Stimulated activated naive B cell treated with anti-CD40 and anti-IgM and Interleukin-4, amounts not matched to agents 10 μg/mL and 1 μg/mL and 100 μg/mL, for 72 hours (primary cell): Measurements from ENCODE around the gene FREY1.

Experiments used
- ATAC-seq, 2 donors: fragments of 150-1000 bp; cut with Tn5 transposase; replicated peaks; 2 replicates each; pipeline ENCODE4 v1.10.0; 2021; ENCODE audit warnings: moderate library complexity in 1 of 2
- DNase-seq: peaks from one replicate; pipeline ENCODE4 v3.0.0; 2021
- H3K27ac Mint-ChIP-seq: one replicate; pipeline ENCODE4 v1.8.0; 2022; ENCODE audit warnings: mild to moderate bottlenecking, mixed read lengths
- H3K27me3 Mint-ChIP-seq, 2 donors: one replicate each; pipeline ENCODE4 v1.8.0; 2022; ENCODE audit warnings: mixed read lengths in 2 of 2
- H3K36me3 Mint-ChIP-seq, 2 donors: one replicate each; pipeline ENCODE4 v1.8.0; 2022; ENCODE audit warnings: mixed read lengths in 2 of 2, mild to moderate bottlenecking in 1 of 2
- H3K4me1 Mint-ChIP-seq, 2 donors: one replicate each; pipeline ENCODE4 v1.8.0; 2022; ENCODE audit warnings: mixed read lengths in 2 of 2, mild to moderate bottlenecking in 1 of 2
- H3K4me3 Mint-ChIP-seq, 2 donors: one replicate each; pipeline ENCODE4 v1.8.0; 2022; ENCODE audit warnings: mild to moderate bottlenecking in 2 of 2, mixed read lengths in 2 of 2, moderate library complexity in 1 of 2
- H3K9me3 Mint-ChIP-seq, 2 donors: one replicate each; pipeline ENCODE4 v1.8.0; 2022; ENCODE audit warnings: mixed read lengths in 2 of 2, mild to moderate bottlenecking in 1 of 2

The FREY1 gene

DNA sequence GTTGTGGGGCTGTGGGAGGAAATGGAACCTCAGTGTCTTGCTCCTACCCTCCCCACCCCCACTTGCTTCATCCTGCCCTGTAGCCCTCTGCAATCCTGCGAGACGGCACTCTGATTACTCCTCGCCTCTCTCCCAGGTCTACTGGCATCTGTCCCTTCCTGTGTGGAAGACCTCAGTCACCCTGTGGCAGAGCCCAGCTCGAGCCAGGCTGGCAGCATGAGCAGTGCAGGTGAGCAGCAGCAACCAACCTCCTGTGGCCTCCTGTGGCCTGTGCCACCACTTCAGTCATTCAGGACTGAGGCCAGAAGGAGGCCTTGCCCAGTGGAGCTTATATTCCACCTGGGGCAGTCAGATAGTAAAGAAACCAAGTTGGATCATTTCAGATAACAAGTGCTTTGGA, 36.4 kb downstream of the FREY1 start:
- Mint-ChIP-seq H3K36me3 (peaks cover 30 to 76% of the 10 kb centered on the region in 2 donors), H3K9me3 (no peaks in the 10 kb centered on the region), H3K4me1 (peaks cover 0 to 3% of the 10 kb centered on the region in 2 donors), H3K27me3 (no peaks in the 10 kb centered on the region), H3K4me3 (no peak overlapping the region), H3K27ac (peak overlapping the region; percentile 56)
- DNase-seq (no peak), ATAC-seq (no peak)

DNA sequence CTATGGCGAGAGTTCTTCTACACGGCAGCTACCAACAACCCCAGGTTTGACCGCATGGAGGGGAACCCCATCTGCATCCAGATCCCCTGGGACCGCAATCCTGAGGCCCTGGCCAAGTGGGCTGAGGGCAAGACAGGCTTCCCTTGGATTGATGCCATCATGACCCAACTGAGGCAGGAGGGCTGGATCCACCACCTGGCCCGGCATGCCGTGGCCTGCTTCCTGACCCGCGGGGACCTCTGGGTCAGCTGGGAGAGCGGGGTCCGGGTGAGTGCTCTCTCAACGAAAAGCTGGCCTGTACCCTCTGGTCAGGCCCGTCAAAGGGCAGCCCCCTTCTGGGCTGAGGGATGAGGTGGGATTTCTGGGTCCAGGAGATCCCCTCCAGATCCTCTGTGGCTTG, 37.5 kb downstream of the FREY1 start:
- H3K4me3 Mint-ChIP-seq: no peak overlapping the region
- ATAC-seq: no peak
- peaks cover 37 to 77% of the 10 kb centered on the region in 2 donors for H3K36me3 Mint-ChIP-seq

DNA sequence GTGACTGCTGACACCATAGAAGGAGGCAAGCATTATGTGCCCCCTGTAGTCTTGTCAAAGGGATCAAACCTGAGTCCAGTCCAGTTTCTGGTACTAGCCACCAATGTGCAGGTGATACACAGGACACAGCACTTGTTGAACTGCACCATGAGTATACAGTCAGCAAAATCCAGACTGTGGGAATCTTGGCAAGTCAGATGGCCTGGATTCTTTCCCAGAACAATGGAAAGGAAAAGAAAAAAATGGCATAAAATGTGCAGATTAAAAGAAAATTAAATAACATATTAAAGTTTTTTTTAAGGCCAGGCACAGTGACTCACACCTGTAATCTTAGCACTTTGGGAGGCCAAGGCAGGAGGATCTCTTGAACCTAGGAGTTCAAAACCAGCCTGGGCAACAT, 43.0 kb downstream of the FREY1 start:
- Mint-ChIP-seq H3K36me3 (peaks cover 41 to 74% of the 10 kb centered on the region in 2 donors), H3K27me3 (no peaks in the 10 kb centered on the region), H3K4me3 (no peak overlapping the region), H3K27ac (no peak overlapping the region), H3K4me1 (no peaks in the 10 kb centered on the region), H3K9me3 (no peaks in the 10 kb centered on the region)
- no peak for DNase-seq
- ATAC-seq: no peak

More for the DNA sequence above, 37.5 kb downstream of the FREY1 start:
- Mint-ChIP-seq H3K9me3 (no peaks in the 10 kb centered on the region), H3K4me1 (peaks cover 0 to 3% of the 10 kb centered on the region in 2 donors), H3K27ac (no peak overlapping the region), H3K27me3 (no peaks in the 10 kb centered on the region)
- DNase-seq: no peak

DNA sequence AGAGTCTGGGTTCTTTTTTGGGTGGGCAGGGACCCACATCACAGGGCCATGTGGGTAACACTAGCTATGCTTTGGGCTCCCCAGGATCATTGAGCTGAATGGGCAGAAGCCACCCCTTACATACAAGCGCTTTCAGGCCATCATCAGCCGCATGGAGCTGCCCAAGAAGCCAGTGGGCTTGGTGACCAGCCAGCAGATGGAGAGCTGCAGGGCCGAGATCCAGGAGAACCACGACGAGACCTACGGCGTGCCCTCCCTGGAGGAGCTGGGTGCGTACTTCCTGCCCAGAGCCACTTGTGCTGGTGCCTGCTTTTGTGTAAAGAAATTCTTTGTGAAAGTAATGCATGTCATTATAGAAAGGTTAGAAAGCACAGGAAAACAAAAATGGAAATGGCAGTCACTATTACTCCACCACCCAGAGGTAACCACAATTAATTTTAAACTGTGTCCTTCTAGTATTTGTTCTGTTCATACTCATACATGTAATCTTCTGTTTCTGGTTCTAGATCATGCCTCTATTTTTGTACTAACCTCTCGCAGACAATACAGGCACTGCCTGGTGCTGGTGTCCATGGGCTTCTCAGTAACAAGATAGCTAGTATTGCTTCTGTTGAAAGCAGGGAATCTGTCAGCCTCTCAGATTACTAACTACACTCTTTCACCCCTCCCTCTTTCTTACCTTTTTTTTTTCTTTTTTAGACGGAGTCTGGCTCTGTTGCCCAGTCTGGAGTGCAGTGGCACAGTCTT, 46.1 kb downstream of the FREY1 start:
- Mint-ChIP-seq H3K27ac (no peak overlapping the region), H3K4me3 (no peak overlapping the region), H3K27me3 (no peaks in the 10 kb centered on the region), H3K9me3 (no peaks in the 10 kb centered on the region), H3K36me3 (peaks cover 48 to 70% of the 10 kb centered on the region in 2 donors), H3K4me1 (peaks cover 8 to 20% of the 10 kb centered on the region in 2 donors)
- DNase-seq: no peak
- ATAC-seq: no peak

DNA sequence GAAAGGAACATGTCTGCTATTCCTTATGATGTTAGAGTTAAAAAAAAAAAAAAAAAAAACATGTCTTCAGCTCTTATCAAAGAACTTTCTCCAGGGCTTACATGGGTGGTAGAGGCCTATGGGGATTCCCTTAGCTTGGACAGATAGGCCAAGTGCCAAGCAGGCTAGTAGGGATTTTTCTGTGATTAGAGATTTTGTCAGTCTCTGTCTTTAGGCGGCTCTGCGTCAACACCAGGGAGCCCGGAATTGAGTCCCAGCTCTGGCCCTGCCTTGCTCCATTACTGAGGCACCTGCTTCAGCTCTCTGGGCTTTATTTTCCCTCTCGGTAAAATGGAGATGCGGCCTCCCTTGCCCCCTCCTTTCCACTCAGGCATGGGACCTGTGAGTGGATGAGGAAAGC, 46.7 kb downstream of the FREY1 start:
- Mint-ChIP-seq H3K9me3 (no peaks in the 10 kb centered on the region), H3K27me3 (no peaks in the 10 kb centered on the region), H3K4me1 (peaks cover 8 to 20% of the 10 kb centered on the region in 2 donors), H3K27ac (no peak overlapping the region), H3K36me3 (peaks cover 42 to 69% of the 10 kb centered on the region in 2 donors), H3K4me3 (no peak overlapping the region)
- no peak for DNase-seq
- ATAC-seq: no peak

DNA sequence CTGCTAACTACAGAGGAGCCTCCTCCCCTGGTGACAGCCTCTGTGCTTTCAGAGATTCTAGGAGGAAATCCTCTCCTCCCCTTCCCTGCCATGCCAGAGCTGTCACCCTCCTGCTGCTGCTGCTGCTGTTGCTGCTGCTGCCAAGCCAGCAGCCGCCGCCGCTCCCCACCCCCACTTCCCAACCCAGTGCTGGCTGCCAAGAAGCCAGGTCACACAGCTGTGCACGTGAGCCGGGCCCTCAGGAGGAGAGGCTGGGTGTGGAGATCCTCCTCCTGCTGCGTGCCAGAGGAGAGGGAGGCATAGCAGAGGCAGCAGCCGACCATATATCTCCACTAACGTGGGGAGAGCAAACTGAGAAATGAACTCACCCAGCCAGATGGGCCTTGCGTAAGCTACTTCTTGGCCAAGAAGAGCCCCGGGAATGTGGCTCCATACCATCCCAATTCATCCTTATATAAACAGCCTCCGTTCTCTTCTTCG, 47.4 kb downstream of the FREY1 start:
- H3K27ac Mint-ChIP-seq: no peak overlapping the region
- no peak overlapping the region for H3K4me3 Mint-ChIP-seq
- no peak for ATAC-seq
- H3K36me3 Mint-ChIP-seq: peaks cover 40 to 66% of the 10 kb centered on the region in 2 donors
- DNase-seq: no peak
- H3K9me3 Mint-ChIP-seq: no peaks in the 10 kb centered on the region
- no peaks in the 10 kb centered on the region for H3K27me3 Mint-ChIP-seq
- H3K4me1 Mint-ChIP-seq: peaks cover 11 to 25% of the 10 kb centered on the region in 2 donors

DNA sequence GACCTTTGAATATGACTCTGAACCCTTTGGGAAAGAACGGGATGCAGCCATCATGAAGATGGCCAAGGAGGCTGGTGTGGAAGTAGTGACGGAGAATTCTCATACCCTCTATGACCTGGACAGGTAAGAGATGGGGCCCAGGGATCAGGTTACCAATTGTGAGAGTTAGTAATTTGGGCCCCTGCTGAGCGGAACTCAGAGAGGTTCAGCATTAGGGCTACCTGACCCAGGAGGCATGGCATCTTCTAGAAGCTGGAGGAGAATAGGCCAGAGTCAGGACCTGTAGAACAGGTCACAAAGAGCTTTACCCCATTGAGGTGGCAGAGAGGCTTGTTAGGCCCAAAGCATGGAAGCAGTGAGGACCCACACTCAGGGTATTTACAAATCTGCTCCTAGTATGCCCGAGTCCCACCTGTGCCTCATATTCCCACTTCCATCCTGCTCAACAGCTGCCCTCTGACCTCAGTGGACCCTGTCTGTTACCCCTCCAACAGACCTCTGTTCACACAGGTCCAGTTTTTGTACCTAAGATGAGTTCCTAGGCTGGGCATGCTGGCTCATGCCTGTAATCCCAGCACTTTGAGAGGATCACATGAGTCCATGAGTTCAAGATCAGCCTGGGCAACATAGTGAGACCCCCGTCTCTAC, 48.2 kb downstream of the FREY1 start:
- Mint-ChIP-seq H3K4me1 (peaks cover 12 to 28% of the 10 kb centered on the region in 2 donors), H3K4me3 (no peak overlapping the region), H3K27me3 (no peaks in the 10 kb centered on the region), H3K9me3 (no peaks in the 10 kb centered on the region), H3K27ac (peak overlapping the region; percentile 42), H3K36me3 (peaks cover 40 to 66% of the 10 kb centered on the region in 2 donors)
- ATAC-seq: no peak
- no peak for DNase-seq

DNA sequence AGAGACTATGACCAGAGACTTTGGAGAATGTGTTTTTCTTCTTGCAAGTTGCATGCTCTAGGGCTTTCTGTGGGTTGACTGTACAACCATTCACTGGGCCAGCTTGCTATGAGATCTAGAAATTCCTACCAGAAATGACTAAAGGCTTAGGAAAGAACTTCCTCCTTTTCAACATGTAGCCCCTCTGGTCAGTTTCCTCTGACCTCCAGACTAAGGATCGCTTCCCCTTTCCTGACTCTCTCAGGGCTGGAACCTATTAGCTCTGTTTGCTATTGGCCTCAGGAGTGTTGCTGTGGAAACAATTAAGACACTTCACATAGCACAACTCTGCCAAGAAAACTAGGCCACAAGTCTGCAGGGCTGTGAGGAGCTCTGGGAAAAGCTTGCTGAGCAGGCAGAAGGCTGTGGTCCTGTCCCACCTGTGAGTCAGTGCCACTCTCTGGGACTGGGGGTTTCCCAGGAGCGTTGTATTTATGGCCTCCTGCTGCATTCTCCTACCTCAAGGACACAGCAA, 49.1 kb downstream of the FREY1 start:
- Mint-ChIP-seq H3K27me3 (no peaks in the 10 kb centered on the region), H3K36me3 (peaks cover 36 to 60% of the 10 kb centered on the region in 2 donors), H3K4me3 (no peak overlapping the region), H3K4me1 (peaks cover 14 to 37% of the 10 kb centered on the region in 2 donors), H3K9me3 (no peaks in the 10 kb centered on the region), H3K27ac (no peak overlapping the region)
- ATAC-seq: peak; percentile 70 to 86
- DNase-seq: peak; percentile 16
